Left ventricle myocardium superior (tissue), 1 donor: ENCODE data around the gene PTAR1. TPM values are rescaled to one million over a fixed set of nuclear protein-coding genes. Genes with fewer than 3 reads are reported as not detected.

Experiments used
- ATAC-seq: fragments of 200-7000 bp; cut with Tn5 transposase; one replicate; pipeline ENCODE4 v1.9.1; 2020; ENCODE audit warnings: mild to moderate bottlenecking, moderate library complexity
- DNase-seq: peaks from one replicate; pipeline ENCODE4 v3.0.0-alpha.2; 2020
- intact Hi-C: fragments of 100-400 bp; cut with micrococcal nuclease; formaldehyde crosslinking; loops from one replicate; pipeline ENCODE4 v1.11.0; 2022
- total RNA-seq: library from RNA; stranded (reverse); fragmentation: NEBNext Ultra II Directional; extraction: Animal tissue kit (Norgen Biotek cat#: 25700); gene quantifications from one replicate; pipeline ENCODE4 v1.2.1, GENCODE V29; 2021
- donor health status: DM: no; HTN: yes; CAD: no; lungs with severe emphysema.

Gene PTAR1
- total RNA-seq, 1 donor from 2014 or later = 24.9 TPM

DNA sequence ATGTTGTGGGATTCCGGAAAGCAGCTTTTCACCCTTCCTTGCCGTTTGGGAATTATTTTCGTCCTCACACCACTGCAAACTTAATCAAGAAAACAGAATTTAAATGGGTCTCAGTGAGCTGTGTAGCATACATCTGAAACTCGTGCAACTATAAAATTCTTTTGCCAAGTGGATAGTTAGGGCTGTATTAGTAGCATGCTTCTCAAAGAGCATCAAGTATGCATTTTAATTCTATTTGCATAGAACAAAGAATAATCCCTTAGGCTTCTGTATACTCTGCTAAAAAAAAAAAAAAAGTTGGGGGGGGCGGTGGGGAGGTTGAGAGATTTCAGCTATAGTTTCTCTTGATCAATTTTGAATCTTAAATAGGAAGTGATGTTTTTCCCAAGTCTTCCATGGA, 75.9 kb downstream of the PTAR1 start:
- intact Hi-C loops = no loop called here
- ATAC-seq (no peak), DNase-seq (no peak)

DNA sequence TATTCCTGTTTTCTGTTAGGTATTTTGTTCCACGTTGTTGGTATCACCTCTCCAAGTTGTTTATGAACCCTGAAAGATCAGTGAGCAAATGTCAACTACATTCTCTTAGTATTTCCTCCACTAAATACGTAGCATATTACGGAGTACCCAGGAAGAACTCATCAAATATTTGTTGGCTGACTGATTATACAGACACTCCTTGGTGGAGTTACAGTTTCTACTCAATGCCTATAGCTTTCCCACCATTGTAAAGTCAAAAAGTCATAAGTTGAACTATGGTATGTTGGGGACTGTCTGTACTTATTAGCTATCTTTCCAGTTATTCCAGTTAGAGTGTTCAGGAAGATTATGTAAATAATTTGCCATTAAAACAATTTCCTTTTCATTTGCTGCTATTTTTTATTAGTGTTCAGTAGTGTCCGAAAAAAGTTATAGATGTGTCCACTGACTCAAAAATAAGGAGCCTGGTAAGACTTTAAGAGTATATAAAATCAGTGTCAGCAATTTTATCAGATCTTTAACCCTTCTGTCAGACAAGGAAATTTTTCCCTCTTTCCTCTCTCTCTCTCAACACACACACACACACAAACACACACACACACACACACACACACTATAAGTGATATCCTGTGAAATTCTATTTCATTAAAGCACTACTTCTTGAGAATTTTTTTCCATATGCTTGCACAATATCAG, 80.8 kb downstream of the PTAR1 start:
- intact Hi-C loops = loop anchor here (10.0 kb wide), 1 partner anchor 76 kb away; no protein-coding TSS in a partner anchor
- no peak for ATAC-seq

DNA sequence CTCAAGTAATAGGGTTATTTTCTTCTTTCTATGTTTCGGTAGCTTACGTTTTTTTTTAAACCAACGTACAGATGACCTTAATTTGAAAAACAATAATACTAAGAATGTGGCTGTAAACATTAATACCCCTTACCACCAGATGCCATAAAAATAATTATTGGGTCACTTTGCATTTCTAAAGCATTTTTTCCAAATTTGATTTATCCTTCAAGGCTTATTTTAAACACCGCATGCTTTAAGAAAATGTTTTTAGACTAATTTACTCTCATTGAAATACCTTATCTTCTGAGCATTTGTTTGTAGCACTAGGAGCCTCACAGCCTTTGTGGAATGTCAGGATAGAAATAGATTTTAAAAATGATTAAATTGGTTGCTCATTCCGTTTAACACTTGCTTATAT, 81.9 kb downstream of the PTAR1 start:
- ATAC-seq = no peak
- intact Hi-C loops = loop anchor here (10.0 kb wide), 1 partner anchor 77 kb away; no protein-coding TSS in a partner anchor
- DNase-seq = no peak

More for the DNA sequence above, 80.8 kb downstream of the PTAR1 start:
- no peak for DNase-seq

DNA sequence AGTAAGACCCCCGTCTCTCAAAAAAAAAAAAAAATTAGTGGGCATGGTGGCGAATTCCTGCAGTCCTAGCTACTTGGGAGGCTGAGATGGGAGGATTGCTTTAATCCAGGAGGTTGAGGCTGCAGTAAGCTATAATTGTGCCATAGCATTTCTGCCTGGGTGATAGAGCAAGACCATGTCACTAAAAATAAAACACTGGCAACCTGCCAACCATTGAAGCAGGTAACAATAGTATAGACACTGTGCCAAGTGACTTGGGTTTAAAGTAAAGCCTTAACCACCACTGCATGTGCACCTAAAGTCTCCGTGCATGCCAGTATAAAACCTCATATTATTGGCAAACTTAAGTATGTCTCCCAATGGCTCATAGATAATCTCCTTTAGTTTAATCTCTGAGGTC, 84.2 kb downstream of the PTAR1 start:
- intact Hi-C loops = loop anchor here (10.0 kb wide), 1 partner anchor 79 kb away; no protein-coding TSS in a partner anchor
- ATAC-seq (no peak), DNase-seq (no peak)

DNA sequence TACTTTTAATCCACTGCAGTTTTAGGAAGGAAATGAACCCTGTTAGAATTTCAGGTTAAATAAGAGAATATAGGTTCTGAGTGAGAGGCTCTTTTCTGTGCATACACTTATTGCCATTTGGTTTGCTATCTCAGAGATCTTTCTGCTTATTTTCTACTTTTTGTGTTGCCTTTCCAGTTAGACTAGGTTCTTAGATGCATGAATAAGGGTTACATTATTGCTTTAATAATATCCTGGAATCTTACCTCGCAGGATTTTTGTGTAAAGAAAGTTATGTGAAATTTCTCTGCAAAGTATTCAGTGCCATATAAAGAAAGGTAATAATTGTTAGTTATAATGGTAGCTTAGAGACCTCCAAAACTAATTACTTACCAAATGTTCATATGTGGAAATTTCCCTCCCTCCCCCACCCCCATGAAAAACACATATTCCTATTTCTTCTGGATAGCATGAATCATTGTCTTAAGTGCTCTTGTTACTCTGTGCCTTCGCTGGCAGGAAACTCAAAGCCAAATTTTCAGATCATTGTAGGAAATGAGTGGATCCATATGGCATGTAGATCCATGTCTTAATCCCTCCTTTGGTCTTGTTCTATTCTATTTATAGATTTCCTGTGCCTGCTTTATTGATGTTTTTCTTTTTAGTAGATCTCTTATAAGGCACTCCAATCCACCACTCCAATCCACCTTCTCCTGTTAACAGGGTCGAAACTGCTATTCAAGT, 84.9 kb downstream of the PTAR1 start:
- DNase-seq = no peak
- no peak for ATAC-seq
- intact Hi-C loops = loop anchor here (10.0 kb wide), 1 partner anchor 80 kb away; no protein-coding TSS in a partner anchor

DNA sequence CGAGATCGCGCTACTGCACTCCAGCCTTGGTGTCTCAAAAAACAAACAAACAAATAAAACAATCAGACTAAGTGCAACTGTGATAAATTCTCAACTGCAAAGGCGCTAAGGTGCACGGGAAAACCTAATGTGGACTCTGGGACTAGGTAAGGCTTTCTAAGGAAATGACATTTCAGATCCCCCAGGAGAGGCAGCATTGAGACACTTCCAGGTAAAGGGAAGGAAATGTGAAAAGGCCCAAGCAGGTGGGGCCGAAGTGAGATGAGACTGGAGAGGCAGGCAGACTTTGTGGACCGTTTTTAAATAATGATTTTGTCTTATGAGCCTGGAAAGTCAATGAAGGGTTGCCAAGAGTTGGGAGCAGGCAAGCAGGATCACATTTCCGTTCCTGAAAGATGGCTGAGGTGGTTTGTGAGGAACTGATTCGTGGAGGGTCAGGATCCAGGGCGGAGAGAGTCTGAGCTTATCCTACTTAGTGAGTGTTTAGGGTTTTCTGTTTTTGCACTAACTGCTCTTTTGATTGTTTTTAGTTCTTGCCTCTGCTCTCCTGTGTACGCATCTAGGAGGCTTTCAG, 85.6 kb downstream of the PTAR1 start:
- ATAC-seq = no peak
- intact Hi-C loops = loop anchor here (10.0 kb wide), 1 partner anchor 81 kb away; no protein-coding TSS in a partner anchor

DNA sequence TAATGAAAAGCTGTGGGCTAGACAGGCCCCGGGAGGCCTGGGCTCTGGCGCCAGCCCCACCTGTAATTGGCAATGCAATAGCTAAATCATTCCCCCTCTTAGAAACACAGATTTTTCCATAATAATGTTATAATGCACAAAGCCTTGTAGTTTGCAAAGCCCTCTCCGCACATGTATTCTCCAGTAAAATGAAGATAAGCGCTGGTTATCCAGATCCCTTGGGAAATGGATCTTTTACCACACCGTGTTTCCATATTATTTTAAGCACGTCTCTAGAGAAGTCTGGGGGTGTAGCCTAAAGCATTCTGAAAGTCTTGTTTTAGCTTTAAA, 86.5 kb downstream of the PTAR1 start:
- DNase-seq = no peak
- intact Hi-C loops = loop anchor here (10.0 kb wide), 1 partner anchor 82 kb away; no protein-coding TSS in a partner anchor
- no peak for ATAC-seq

More for the DNA sequence above, 85.6 kb downstream of the PTAR1 start:
- no peak for DNase-seq

DNA sequence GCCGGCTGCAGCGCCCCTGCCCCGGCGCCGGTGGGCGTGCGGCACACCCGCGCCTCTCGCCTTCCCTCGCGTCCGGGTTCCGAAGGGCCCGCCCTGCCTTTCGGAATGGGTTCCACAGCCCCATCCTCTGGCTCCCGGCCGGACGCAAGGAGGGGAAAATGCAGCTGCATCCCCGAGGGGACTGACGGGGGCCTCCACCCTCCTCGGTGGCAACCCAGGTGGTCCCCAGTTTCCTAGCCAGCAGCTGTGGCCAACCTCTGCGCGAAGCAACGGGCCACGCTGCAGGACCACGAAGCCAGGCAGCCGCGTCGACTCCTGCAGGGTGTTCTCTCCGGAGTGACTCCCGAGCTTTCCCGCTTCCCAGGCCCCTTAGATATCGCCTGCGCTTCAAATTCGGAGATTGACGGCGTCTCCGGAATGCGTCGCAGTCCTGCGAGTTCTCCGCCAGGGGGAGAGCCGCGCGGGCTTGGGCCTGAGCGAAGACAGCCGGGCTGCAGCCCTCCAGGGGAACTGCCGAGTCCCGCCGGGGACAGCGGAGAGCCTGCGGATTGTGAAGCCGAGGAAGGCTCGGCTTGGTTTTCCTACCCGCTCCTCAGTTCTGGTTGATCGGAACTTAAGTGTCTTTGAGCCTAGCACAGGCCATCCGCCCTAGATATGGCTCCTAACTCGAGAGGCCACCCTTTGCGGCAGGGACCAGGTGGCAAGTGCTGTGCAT, 87.1 kb downstream of the PTAR1 start:
- peak; percentile 90 for ATAC-seq
- intact Hi-C loops = loop anchor here (10.0 kb wide), 1 partner anchor 82 kb away; no protein-coding TSS in a partner anchor
- DNase-seq = peak; percentile 90

DNA sequence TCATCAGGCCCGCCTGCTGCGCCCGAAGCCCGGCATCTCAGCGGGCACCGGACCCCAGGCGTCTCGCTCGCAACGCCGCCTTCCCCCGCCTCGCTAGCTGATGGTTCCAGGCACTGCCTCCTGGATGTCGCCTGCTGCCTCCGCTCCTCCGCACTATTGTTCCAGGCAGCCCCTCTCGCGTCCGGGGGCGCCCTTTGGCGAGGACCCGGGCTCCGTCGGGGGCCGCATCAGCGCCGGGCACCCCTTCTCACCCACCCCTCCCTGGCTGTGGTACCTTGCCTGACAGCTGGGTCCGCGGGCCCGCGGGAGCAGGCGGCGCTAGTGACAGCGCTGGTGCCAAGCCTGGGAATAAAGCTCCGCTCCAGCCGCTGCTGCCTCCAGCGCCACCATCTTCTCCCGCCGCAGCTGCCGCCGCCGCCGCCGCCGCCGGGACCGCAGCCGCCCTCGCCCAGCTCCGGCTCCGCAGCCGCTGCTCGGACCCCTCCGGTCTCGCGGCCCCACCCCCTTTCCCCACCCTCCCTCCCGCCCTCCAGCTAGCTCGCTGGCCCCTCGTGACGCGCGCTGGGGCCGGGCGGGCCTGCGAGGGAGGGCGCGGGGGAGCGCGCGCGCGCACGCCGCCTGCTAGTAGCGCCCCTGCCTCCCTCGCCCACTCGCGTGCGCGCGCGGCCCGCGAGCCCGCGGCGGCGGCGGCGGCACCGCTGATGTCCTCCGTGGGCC, 87.8 kb downstream of the PTAR1 start, which contains the start of gene APBA1:
TSS of gene APBA1 (minus strand) at position 493 of the 717 bp plus-strand sequence.
- ATAC-seq (peak; percentile 90), DNase-seq (peak; percentile 90)
- intact Hi-C loops = loop anchor here (10.0 kb wide), 1 partner anchor 83 kb away; no protein-coding TSS in a partner anchor

DNA sequence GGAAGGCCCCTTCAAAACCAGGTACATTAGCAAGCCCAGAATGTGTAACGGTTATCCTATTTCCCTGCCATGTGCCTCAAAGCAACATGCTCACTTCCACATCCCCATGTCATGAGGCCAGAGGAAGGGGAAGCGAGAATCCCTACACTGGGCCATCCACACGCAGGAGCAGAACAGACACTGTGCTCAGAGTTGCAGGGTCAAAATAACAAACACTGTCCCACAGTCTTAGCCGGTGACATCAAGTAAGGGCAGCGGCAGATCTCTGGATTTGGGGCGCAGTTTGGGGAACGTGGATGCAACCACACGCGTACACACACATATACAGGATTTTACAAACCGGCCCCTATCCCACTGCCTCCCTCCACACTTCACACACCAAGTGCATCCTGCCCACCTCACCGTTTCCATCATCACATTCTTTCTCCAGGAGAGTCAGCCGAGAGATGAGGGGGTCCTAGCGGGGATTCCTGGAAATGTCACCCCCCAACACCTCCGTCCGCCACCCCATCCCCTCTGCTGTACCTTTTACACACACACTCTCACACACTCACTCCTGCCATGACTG, 88.4 kb downstream of the PTAR1 start:
- intact Hi-C loops = loop anchor here (10.0 kb wide), 1 partner anchor 83 kb away; no protein-coding TSS in a partner anchor
- no peak for DNase-seq
- ATAC-seq = peak; percentile 26

DNA sequence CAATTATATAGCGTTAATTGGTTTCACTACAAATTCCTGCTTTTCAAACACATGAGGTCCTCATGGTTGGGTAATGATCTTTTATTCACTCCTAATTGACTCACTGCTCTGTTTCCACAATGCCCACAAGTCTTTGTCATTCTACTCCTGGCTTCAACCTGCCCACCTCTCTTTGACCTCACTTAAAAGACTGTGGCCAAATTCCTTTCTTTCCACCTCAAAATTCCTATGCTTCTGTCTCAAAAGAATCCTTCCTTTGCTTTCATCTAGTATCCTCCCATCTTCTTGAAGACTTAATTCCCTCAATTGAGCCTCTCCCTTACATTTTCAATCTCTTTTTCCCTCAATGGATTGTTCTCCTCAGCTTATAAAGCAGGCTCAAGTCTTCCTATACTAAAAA, 92.5 kb downstream of the PTAR1 start:
- DNase-seq = no peak
- ATAC-seq = no peak
- intact Hi-C loops = no loop called here

DNA sequence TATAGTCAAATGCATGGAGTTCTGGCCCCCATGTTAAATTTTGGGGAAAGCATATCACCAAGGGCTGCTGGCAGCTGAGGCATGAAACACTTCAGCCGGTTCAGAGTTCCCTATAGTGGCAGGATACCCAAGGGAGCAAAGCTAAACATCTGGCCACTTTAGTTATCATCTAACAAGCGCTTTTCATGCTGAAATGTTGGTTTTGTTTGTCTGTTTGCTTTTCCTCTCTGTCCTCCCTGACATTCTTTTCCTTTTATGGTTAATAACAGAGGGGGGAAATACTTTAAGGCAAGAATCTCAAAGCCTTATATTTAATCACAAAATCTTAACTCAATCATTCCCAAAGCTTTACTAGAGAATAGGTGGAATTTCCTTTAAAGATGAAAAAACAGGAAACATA, 99.5 kb downstream of the PTAR1 start:
- no peak for DNase-seq
- ATAC-seq = no peak
- intact Hi-C loops = no loop called here

Other genes starting within 250 kb of the PTAR1 start
- 1.7 TPM for gene APBA1, start 87.6 kb downstream of the PTAR1 start, total RNA-seq
- gene CFAP95, start 60.8 kb upstream of the PTAR1 start, total RNA-seq = not detected